Stimulated activated CD4-positive, alpha-beta T cell treated with anti-CD3 and anti-CD28 coated beads, TNF-alpha, amount 100 ng/mL, for 1 hour (primary cell): Measurements from ENCODE around the gene ATP9B.
A peak's percentile ranks its signal among the peaks of the same experiment; 100 is the strongest.

Experiments
- DNase-seq, 3 donors: peaks; one replicate each; pipeline ENCODE4 v3.0.0-alpha.2; 2020; ENCODE audit warnings: low read depth in 3 of 3, low spot score in 1 of 3

The ATP9B gene

GRCh38 chr18:79378536-79379250 is 309.5 kb downstream of the ATP9B start:
- DNase-seq, result peak in 2 of 3 donors; percentile 73 to 83

GRCh38 chr18:79379251-79379905 is 310.2 kb downstream of the ATP9B start:
- no peak for DNase-seq

- no peak for DNase-seq
Observed at GRCh38 chr18:79379931-79380815, 311.0 kb downstream of the ATP9B start.

- peak in 1 of 3 donors; percentile 76 for DNase-seq
Observed at GRCh38 chr18:79380816-79381806, 311.9 kb downstream of the ATP9B start.

- DNase-seq, result no peak
Observed at GRCh38 chr18:79381811-79382311, 312.7 kb downstream of the ATP9B start.

- DNase-seq, result no peak
Observed at GRCh38 chr18:79382681-79383387, 313.6 kb downstream of the ATP9B start.

GRCh38 chr18:79383388-79384056 is 314.3 kb downstream of the ATP9B start:
- no peak for DNase-seq

GRCh38 chr18:79384151-79384807 is 315.1 kb downstream of the ATP9B start:
- no peak for DNase-seq

GRCh38 chr18:79384834-79385233 is 315.6 kb downstream of the ATP9B start:
- DNase-seq, result no peak

GRCh38 chr18:79385326-79385707 is 316.1 kb downstream of the ATP9B start:
- no peak for DNase-seq

- DNase-seq, result no peak
Observed at GRCh38 chr18:79385708-79386341, 316.6 kb downstream of the ATP9B start.

GRCh38 chr18:79386547-79386946 is 317.4 kb downstream of the ATP9B start:
- DNase-seq, result no peak

- DNase-seq, result no peak
Observed at GRCh38 chr18:79387214-79387613, 318.0 kb downstream of the ATP9B start.

- DNase-seq, result no peak
Observed at GRCh38 chr18:79387615-79388014, 318.4 kb downstream of the ATP9B start.

- DNase-seq, result no peak
Observed at GRCh38 chr18:79388043-79388442, 318.8 kb downstream of the ATP9B start.

- no peak for DNase-seq
Observed at GRCh38 chr18:79389689-79390088, 320.5 kb downstream of the ATP9B start.

GRCh38 chr18:79392226-79392625 is 323.0 kb downstream of the ATP9B start:
- no peak for DNase-seq

GRCh38 chr18:79393181-79393634 is 324.0 kb downstream of the ATP9B start:
- DNase-seq, result no peak
